ENCODE data around the gene CACNA1D. TPM values are rescaled to one million over a fixed set of nuclear protein-coding genes. Genes with fewer than 3 reads are reported as not detected.

CACNA1D gene
- total RNA-seq, 1 donor from 2014 or later: 47.2 TPM

GRCh38 chr3:53747559-53747958 is 253.1 kb downstream of the CACNA1D start:
- no peak for ATAC-seq
- Histone ChIP-seq H3K4me1 (peaks cover 4% of the 10 kb centered on the region), H3K27me3 (no peaks in the 10 kb centered on the region), H3K9me3 (no peaks in the 10 kb centered on the region), H3K36me3 (no peaks in the 10 kb centered on the region), H3K27ac (no peak overlapping the region), H3K4me3 (no peak overlapping the region)
- intact Hi-C loops (cut with DNase I): no loop called here
- no peak for TF ChIP-seq CTCF (IDR thresholded peaks at IDR 0.05)
- DNase-seq: no peak

DNA sequence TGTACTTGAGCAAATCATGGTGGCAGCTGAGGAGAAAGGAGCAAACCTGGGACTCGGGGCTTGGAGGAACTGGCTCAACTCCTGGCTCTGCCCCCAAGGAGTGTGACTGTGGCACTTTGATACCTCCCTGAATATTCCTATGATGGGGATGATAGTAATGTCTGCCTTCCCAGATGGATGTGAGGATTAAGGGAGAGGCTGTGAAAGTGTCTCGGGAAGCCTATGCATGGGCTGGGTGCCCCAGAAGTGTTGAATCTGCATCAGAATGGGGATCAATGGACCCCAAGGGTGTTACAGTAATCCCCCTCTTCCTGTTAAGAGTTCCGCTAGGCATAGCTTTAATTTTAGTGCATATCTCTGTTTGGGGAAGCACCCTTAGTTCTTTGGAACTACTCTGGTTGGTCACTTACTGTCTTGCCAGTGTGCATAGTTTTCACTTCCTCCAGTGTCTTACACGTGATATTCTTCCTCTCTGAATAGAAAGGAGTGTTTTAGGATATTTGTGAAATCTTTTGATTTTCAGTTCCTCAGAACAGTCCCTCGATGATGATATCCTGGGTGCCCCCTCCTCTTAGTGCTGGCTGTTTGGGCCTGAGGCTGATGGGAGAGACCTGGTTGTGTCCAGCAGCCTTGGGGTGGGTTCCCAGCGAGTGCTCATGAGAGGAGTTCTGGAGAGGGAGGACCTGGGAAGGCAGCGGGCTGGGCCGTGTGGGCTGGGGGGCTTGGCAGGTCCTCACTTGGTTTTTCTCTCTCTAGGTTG is 254.3 kb downstream of the CACNA1D start:
- no peak for TF ChIP-seq CTCF (IDR thresholded peaks at IDR 0.05)
- ATAC-seq: peak; percentile 78
- Histone ChIP-seq H3K4me1 (peaks cover 12% of the 10 kb centered on the region), H3K9me3 (no peaks in the 10 kb centered on the region), H3K4me3 (no peak overlapping the region), H3K27ac (no peak overlapping the region), H3K27me3 (no peaks in the 10 kb centered on the region), H3K36me3 (no peaks in the 10 kb centered on the region)
- no peak for DNase-seq
- intact Hi-C loops (cut with DNase I): no loop called here

GRCh38 chr3:53749448-53749847 is 255.0 kb downstream of the CACNA1D start:
- H3K4me3 ChIP-seq: no peak overlapping the region
- no peaks in the 10 kb centered on the region for H3K9me3 ChIP-seq
- no peaks in the 10 kb centered on the region for H3K36me3 ChIP-seq
- ATAC-seq (no peak), DNase-seq (no peak)
- H3K4me1 ChIP-seq: peaks cover 19% of the 10 kb centered on the region
- TF ChIP-seq CTCF (IDR thresholded peaks at IDR 0.05): no peak
- intact Hi-C loops (cut with DNase I): no loop called here
- H3K27ac ChIP-seq: no peak overlapping the region
- H3K27me3 ChIP-seq: no peaks in the 10 kb centered on the region

DNA sequence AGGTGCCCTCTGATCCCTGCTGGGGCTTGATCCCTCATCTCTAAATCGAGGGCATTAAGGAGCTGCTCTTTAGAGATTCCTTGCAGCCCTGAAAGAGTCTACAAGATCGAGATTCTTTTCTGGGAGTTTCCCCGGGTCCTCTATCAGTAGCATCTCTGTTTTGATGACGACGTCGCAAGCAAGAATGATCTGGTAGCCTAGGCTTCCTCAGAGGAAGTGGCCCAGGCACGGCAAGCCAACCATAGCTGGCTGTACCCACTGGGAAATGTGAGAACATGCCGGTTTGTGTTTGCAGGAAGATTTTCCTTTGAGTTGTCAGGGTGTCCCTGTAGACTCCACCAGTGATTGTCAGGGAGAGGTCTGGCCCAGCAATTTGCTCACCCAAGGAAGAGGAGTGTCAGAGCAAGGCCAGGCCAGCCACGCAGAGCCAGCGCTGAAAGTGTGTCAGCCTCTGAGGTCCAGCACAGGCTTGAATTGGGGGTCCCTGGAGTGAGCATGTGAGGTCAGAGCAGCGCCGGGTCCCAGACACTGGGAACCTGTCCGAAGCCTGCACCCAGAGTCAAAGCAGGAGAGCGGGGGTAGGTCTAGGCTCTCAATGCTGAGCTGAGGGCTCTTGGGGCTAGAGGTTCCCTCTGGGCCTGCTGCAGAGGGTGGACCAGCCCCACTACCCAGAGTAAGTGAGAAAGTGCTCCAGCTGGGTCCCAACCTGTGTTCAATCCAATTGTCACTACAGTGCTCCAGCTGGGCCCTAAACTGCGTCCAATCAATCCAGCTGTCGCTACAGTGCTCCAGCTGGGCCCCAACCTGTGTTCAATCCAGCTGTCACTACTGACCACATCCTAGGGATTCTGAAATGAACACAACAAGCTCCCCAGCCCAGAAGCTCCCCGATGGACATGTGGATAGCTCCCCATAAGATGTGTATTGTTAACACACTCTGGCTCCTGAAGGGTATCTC is 256.1 kb downstream of the CACNA1D start:
- no peaks in the 10 kb centered on the region for H3K36me3 ChIP-seq
- H3K27ac ChIP-seq: peak overlapping the region; percentile 30
- DNase-seq: no peak
- no peak overlapping the region for H3K4me3 ChIP-seq
- no peaks in the 10 kb centered on the region for H3K27me3 ChIP-seq
- peaks cover 20% of the 10 kb centered on the region for H3K4me1 ChIP-seq
- no peak for TF ChIP-seq CTCF (IDR thresholded peaks at IDR 0.05)
- no peak for ATAC-seq
- no peaks in the 10 kb centered on the region for H3K9me3 ChIP-seq
- intact Hi-C loops (cut with DNase I): no loop called here

GRCh38 chr3:53753518-53754183 is 259.2 kb downstream of the CACNA1D start:
- TF ChIP-seq CTCF (IDR thresholded peaks at IDR 0.05): no peak
- intact Hi-C loops (cut with DNase I): no loop called here
- DNase-seq (no peak), ATAC-seq (peak; percentile 60)
- H3K4me1 ChIP-seq: peaks cover 20% of the 10 kb centered on the region
- no peaks in the 10 kb centered on the region for H3K27me3 ChIP-seq
- no peaks in the 10 kb centered on the region for H3K36me3 ChIP-seq
- no peaks in the 10 kb centered on the region for H3K9me3 ChIP-seq
- no peak overlapping the region for H3K4me3 ChIP-seq
- H3K27ac ChIP-seq: peak overlapping the region; percentile 47

Data from upper lobe of right lung (tissue), 1 donor.